GM10266 (cell line): ENCODE results near the gene FGGY.
"Not testable (repeated sequence)": the region's sequence is repeated elsewhere in the genome, so short reads cannot be mapped to it uniquely, and the experiment has no call there.

Experiments used
- DNase-seq: peaks from one replicate; pipeline ENCODE4 v3.0.0; 2012; ENCODE audit errors: extremely low spot score
- CTCF ChIP-seq: IDR thresholded peaks from 2 replicates; pipeline ENCODE4 v1.5.1; 2012; ENCODE audit warnings: mild to moderate bottlenecking, low read depth; ENCODE audit not compliant: control insufficient read depth, insufficient read depth; ENCODE audit errors: missing control alignments

The FGGY gene

GRCh38 chr1:59296358-59297256 is at the start of gene FGGY:
Gene FGGY, plus strand, starts transcription at chr1:59297094. Its CDS starts 24,456 bp downstream, at chr1:59321550.
- peak; percentile 92 for DNase-seq
- TF ChIP-seq CTCF, result no peak

- TF ChIP-seq CTCF, result no peak
- DNase-seq, result no peak
Observed at GRCh38 chr1:59248758-59249157, 48.1 kb upstream of the FGGY start.

- no peak for TF ChIP-seq CTCF
- no peak for DNase-seq
Observed at GRCh38 chr1:59249396-59250137, 47.3 kb upstream of the FGGY start.

GRCh38 chr1:59251061-59251460 is 45.8 kb upstream of the FGGY start:
- not testable (repeated sequence) for DNase-seq

GRCh38 chr1:59256429-59256828 is 40.5 kb upstream of the FGGY start:
- not testable (repeated sequence) for DNase-seq

- DNase-seq, result no peak
- TF ChIP-seq CTCF, result no peak
Observed at GRCh38 chr1:59258412-59259032, 38.4 kb upstream of the FGGY start.

GRCh38 chr1:59261537-59261936 is 35.4 kb upstream of the FGGY start:
- no peak for TF ChIP-seq CTCF
- DNase-seq, result no peak

- no peak for DNase-seq
Observed at GRCh38 chr1:59262631-59263030, 34.3 kb upstream of the FGGY start.

More at GRCh38 chr1:59262631-59263030, 34.3 kb upstream of the FGGY start:
- no peak for TF ChIP-seq CTCF
